GM21390 (cell line): ENCODE measurements around the gene TTC34.

Experiments
- ATAC-seq: cut with Tn5 transposase; IDR thresholded peaks from one replicate; pipeline ENCODE4 v1.9.1; 2021; ENCODE audit not compliant: unreplicated experiment

Gene TTC34

DNA sequence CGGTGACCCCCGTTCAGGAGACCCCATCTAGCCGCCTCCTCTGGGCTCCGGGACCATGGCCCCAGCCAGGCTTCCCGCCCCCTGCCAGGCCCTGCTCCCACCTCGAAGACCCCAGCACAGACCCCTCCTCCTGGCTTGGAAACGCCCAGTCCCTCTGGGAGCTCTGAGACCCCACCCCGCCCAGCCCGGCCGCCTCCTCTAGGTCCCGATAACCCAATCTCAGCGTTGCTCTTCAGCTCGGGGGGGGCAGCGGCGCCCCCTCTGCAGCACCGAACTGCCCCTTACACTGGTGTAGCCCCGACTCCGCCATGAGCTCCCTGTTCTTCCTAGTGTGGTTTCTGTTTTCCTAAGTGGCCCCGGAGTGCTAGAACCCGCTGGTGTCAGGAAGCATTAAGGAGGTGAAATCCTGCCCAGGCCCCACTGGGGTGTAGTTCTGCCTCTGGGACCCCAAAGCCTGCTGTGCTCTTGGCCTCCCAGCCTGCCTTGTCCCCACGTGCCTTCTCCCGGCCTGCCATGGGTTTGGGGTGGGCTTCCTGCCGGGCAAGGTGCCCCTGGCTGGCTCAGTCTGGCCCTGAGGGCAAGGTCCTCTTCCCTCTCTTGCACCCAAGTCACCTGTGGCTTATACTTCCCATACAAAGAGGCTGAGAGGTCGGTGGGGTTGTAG is 157.9 kb downstream of the TTC34 start:
- ATAC-seq = no peak

DNA sequence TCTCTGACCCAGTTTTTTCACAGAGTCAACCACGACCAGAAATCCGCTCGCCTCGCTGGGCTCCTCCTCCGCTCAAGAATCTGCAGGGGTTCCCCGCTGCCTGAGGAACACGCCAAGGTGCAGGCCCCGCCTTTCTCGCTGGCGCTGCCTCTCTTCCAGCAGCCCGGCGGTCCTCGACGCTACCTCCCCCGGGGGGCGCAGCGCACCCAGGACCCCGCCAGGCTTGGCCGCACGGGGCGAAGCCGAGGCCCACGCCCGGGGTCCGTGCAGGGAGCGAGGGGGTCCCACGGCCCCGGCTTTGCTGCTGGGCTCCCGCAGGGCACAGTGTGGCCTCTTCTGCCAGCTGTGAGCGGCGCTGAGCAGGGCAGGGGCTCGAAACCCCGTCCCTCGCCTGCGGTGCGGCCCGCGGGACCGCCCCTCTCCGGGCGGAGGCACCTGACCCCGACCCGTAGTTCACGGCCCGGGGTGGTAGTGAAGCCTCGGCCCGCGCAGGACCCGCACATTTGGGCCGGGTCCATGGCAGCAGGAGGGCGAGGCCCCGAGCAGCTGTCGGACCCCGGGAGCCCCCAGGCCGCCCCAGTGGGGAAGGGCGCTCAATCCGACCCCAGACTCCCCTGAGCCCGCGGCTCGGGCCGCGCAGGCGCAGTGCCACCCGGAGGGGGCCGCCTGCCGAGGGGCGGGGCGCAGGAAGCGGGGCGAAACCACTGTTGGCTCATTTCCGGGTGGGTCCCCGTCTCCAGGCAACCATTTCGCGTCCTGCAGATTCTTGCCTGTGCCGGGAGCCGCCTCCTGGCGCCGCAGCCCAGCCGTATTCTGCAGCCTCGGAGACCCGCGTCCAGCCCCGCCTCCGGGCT is 158.7 kb downstream of the TTC34 start:
- ATAC-seq = peak; percentile 74

DNA sequence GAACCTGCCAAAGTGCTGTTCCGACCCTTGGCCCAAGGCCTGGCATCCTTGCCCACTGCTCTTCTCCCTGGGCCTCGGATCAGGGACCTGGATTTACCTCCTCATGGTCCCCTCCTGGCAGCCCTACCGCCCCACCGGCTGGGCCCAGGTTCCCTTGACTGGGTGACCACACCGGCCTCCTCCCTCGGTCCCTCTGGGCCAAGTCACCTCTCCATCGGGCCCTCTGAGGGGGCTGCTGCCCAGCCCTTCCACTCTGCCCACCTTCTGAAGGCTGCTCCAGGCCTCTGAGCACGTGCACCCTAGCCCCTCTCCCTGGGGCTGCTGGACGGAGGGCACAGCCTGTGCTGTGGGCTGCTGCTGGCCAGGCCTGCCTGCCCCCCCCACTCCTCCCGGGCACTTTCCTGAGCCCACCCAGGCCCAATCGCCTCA is 159.3 kb downstream of the TTC34 start:
- ATAC-seq = no peak

DNA sequence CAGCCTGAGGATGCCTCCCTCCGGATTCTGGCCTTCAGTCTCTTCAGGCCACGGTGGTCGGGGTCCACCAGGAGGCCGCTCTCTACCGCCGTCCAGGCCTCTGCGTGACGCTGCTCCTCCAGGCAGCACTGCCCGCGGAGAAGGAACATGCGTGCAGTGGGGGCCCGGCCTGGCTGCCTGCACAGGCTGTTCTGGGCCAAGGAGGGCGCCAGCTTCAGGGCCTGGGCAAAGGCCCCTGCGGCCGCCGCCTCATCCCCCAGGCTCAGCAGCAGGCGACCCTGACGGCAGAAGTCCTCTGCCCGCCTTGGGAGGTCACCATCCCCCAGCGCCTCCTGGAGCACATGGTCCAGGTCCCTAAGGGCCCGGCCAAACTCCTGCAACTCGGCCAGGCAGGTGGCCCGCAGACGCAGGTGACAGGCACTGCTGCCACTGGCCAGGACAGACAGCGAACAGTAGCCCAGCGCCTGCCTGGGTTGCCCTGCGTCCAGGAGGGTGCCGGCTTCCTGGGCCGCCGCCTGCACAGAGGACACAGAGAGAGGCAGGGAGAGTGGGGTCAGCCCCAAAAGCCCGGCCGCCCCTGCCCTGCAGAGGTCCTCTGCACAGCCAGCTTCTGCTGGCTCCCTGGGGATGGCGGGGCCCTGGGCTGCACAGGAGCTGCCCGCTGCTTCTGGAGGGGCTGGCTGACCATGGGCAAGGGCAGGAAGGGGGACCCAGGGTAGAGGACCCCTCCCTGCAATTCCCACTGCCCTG is 159.9 kb downstream of the TTC34 start:
- ATAC-seq = no peak

DNA sequence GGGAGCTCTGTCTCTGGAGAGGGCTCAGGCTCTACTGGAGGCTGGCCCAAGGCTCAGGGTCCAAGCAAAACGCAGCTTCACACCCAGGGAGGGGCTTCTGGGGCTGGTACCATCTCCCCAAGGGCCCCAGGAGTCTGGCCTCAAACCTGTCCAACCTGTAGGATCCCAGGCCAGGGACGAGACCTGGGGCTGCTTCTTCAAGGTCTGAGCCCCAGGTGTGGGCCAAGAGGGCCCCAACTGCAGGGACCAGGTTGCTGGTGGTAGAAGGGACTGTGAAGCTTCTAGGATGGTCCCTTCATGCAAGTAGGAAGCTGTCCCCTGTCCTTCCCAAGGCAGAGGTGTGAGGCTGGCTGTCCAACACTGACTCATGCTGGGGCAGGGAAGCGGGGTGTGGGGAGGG is 160.9 kb downstream of the TTC34 start:
- ATAC-seq = no peak

DNA sequence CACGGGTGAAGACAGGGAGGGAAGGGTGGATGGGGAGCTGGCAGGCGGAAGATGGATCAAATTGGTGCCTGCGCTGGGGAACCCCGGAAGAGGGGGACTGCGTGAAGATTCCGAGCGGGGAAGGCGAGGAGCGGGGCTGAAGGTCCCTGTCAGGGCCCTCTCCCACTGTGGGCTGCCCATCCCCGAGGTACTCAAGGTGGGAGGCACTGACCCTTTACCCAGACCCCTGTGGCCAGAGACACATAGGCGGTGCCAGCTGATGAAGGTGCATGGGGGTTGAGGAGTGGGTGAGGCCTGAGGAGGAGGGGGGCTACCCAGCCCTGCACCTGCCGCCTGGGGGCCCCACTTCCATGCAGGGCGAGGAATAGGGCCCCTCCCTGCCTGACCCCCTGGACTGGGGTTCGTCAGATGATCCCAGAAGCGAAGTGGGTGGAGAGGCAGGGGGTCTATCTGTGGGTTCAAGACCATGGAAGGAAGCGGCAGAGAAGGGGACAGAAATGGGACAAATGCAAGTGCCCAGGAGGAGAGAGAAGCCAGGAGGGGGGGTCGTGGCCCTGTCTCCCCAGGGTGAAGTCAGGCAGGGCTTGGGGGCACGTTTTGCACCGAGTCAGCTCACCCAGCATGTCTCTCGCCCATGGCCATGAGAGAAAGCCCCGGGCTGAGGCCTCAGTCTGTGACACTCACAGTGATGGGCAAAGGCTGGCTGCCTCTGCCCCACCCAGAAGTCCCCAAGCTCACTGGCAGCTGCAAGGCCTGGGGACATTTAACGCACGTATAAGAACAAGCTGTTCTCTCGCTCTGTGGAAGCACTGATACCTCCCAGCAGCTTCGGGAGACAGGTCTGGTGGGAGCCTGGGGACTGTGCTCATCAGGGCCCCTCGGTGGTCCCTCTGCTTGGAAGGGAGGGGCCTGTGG is 161.6 kb downstream of the TTC34 start:
- ATAC-seq = no peak

DNA sequence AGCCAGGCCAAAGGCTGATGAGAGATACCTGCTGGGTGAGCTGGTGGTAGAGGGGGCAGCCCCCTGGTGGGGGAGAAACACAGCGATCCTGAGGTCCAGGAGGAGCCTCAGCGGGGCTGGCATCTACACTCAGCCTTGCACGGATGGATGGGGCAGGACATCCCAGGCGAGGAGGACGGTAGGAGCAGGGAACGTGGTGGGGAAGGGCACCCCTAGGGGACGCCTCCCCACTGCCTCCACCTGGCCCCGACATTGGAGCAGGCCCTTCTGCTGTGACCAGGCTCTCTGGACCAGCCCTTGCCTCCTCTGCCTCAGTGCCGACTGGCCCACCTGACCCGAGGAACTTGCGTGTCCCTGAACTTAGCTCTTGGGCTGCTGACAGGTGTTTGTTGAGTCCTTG is 162.3 kb downstream of the TTC34 start:
- no peak for ATAC-seq

DNA sequence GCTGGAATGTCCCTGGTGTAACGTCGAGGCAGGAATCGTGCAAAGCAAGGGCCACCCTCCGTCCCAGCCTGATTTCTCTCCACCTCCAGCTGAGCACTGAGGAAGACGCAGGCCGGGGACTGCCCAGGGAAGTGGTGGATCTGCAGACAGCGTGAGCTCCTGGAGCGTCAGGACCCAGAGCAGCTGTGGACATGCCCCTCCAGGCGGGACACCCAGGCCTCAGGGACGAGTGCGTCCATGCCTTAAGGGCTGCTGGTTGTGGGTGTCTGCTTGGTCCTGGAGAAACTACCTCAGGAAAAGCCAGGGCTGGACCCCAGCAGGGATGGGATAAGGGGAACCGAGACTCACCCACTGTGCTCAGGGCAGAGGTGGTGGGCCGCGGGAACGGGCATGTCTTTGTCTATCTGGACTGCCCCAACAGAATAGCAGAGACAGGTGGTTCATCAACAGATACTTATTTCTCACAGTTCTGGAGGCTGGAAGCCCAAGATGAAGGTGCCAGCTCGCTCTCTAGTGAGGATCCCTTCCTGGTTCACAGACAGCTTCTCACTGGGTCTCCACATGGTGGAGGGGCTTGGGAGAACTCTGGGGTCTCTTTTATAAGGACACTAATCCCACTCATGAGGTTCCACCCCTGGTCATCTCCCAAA is 162.9 kb downstream of the TTC34 start:
- no peak for ATAC-seq

DNA sequence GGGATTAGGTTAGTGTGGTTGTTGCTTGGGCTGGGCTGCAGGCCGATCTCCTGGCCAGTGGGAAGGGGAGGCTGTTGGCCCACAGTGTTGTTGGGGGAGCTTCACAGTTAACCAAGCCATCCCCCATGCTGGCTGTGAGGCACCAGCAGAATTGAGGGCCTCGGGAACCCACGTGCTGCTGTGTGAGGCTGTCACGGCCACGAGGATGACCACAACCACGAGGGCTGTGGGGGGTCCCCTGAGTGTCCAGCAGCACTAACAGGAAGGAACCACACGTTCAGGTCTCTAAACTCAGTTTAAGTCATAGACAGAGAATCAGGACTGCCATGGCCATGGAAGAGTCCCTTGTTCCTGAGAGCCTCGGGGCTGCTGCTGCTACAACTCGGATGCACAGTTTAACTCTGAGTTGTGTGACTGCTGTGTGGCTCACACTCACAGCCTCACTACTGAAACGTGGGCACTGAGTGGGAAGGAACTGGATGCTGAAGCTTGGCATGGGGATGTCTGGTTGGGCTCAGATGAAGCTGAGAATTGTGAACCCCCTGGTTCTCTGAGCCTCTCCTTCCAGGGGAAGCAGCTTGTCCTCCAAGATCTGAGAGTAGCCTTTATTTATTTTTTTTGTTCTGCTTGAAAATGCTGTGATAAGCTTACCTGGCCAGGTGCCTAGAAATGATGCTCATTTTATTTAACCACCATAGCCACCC is 163.9 kb downstream of the TTC34 start:
- no peak for ATAC-seq

DNA sequence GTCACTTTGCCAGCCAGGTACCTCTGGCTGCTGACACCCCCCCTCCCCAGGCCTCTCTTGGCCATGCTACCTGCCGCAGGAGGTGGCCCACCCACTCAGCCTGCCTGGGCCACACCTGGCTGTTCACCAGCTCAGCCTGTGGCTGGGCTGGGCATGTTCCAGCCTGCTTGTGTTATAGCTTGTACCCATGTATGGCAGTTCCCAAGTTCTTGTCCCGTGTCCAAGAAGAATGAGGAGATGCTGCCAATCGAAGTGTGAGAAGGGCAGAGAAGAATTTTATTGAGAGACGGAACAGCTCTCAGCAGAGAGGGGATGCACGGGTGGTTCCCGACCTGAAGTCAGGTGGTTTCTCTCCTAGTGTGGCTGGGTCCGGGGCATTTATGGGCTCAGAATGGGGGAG is 164.8 kb downstream of the TTC34 start:
- ATAC-seq = no peak

DNA sequence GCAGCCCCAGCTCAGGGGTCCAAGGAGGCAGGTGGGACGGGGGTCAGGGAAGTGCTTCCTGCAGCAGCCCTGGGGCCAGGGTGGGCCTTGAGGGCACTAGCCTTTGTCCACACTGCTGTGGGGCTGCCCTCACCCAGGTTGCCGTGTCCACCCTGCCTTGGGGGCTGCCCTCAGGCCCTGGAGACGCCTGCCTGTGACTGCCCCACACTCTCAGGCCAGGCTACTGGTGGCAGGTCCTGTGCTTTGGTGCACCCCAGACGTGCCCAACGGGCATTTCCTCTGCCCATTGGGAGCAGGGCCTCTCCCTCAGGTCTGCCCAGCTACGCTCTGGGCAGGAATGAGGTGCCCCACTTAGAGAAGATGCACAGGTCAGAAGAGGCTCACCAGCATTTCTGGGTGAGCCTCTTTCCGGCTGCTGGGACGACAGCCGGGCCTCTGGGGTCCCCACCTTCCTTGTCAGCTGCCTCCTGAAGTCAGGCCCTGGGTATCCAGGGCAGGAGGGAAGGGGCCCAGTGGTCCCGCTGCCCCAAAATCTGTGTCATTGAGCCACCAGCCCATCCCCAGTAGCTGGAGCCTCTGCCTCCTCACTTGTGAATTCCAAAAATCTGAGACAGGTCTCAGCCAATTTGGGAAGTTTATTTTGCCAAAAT is 166.0 kb downstream of the TTC34 start:
- no peak for ATAC-seq

DNA sequence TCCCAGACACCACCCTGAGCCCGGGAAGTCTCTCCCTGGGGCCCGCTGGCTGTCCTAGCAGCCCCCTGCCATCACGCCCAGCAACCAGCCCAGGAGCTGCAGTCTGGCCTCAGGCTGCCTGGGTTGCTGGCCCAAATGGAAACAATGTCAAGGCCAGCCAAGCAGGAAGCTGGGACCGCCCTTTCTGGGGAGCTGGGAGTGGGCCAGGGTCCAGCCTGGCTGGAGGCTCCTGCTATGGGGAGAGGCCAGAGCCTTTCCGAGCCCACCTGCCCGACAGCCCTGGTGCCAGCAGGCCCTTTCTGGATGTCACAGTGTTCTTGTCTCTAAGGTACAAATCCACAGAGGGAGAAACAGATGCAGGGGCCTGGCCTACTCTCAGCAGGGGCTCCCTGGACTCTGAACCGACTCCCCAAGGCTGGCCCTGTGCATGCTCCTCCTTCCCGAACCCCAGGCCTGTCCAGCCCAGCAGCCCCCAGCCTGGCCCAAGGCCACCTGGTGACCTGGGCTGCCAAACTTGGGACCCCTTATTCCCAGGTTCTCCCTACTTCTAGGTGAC is 167.5 kb downstream of the TTC34 start:
- ATAC-seq = no peak

DNA sequence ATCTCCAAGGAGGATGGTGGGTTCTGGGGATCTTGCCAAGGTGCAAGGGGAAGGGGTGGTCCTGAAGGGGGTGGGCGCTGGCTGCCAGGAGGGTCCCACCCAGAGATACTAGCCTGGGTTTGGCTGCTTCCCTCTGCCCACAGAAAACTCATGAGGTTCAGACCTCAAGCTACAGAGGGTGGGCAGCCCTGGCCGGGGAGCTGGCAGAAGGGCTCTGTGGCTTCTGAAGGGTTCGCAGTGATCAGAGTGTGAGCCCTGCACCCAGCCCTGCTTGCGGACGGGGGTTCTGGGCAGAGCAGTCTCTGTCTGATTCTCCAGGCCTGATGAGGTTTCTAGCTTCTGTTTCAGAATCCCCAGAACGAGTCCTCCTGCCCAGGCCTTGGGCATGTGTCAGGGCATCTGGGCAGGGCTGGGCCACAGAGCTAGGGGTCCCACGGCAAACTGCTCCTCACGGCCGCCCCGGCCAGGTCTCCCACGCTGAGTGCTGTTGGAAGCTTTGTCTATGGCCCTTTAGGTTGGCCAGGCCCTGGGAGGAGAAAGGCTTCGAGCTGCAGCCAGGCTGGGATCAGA is 168.0 kb downstream of the TTC34 start:
- ATAC-seq = no peak

DNA sequence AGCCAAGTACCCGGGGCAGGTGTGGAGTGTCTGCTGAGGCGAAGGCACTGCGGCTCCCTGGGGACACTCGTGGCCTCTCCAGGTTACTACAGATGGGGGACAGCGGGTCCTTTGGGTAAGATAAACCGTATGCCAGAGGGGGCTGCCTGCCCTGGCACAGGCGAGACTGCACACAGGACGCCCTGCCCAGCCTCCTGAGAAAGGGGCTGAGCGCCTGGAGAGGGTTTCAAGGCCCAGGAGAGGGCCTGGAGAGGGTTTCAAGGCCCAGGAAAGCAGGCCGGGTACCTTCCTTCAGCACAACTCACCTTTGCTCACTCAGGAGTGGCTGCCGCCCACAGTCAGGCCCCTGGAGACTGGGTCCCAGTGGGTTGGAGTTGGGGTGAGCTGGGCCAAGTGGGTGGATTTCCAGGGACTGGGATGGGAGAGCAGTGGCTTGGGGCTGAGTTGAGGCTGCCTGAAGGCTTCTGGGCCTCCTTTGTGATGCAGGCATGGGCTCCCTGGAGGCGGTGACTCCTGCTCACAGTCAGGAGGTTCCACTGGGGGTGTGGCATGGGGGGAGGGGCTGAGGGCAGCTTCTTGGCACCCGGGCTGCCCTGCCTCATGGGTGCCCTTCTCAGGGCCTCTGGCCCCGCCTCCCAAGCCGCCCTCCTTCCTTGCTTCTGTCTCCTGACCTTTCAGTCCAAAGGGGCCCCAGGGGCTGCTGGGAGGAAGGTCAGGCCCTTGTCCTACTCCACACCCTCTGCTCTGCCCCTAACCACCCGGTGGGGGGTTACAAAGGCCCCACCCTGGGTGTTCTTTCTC is 168.7 kb downstream of the TTC34 start, which contains the start of gene MMEL1:
TSS of gene MMEL1 (minus strand) at position 456 of the 801 bp plus-strand sequence. CDS start 3,532 bp downstream, outside the sequence.
- ATAC-seq = no peak

DNA sequence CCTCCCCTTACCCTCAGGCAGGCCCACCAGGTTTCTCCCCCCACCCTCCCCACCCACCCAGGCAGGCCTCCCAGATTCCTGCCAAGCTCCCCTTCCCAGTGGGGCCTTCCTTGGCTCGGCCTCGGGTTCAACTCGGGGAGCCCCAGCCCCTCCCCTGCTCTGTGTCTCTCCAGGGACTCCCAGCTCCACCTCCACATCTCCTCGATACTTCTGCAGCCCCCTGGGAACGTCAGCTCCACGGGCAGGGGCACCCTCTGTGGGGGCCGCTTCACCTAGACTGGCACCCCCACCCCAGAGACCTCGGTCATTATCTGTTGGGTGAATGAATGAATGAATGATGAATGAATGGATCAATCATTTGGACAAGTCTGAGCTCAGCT is 169.5 kb downstream of the TTC34 start:
- no peak for ATAC-seq

DNA sequence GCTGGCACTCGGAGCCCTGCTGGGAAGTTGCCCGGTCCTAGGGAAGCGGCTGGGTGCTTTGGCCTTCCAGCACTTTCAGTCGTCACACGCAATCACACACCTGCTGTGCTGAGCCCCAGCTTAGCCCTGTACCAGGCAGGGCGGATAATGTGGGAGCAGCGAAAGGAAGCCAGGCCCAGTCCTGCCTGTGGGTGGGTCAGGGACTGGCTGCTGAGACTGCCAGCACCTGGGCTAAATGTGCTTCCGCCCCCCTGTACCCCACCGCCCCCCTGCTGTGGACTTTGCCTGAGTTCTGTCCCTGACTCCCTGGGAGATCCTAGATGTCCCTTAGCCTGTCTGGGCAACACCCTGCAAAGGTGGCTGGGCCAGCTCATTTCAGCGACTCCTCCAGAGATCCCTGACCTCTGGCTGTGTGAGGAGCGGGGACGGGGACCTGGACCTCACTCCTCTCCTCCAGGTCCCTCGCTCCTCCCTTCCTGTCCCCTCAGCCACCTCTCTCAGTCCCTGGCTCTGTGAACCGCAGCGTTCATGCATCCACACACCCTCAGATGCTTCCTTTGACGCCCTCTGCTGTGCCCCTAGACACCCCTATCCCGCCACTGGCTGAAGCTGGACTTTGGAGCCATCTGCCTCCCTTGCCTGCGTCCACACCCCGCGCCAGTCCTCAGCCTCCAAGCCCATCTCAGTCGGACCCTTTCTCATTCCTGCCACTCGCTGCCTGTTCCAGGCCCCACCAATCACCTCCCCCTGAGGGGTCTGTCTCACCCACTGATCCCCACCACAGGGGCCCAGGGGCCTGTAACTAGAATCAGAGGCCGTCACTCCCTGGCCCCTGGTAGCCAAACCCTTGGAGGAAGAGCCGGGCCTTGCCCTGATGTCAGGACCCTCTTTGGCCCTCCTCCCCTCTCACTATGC is 170.1 kb downstream of the TTC34 start:
- no peak for ATAC-seq
